Tibial artery (tissue), 4 donors: ENCODE measurements around the gene NISCH.
A peak's percentile ranks its signal among the peaks of the same experiment; 100 is the strongest.

Source experiments
- DNase-seq, 2 donors: peaks; one replicate each; pipeline ENCODE4 v3.0.0-alpha.2; 2019
- H3K27ac ChIP-seq, 2 donors: fragments of 200-600 bp; sonication (generic) in 1 of 2; 1 replicate in 1 of 2; 2 replicates in 1 of 2; pipeline ENCODE4 v1.5.1; 2018 to 2019; ENCODE audit warnings: mild to moderate bottlenecking in 1 of 2
- H3K27me3 ChIP-seq, 2 donors: fragments of 200-600 bp; sonication (generic) in 1 of 2; one replicate each; pipeline versions ENCODE4 v1.5.1 to v1.6.0; 2016 to 2019
- H3K36me3 ChIP-seq, 3 donors: fragments of 200-600 bp; sonication (generic) in 2 of 3; one replicate each; pipeline ENCODE4 v1.5.1; 2016 to 2019; ENCODE audit warnings: mild to moderate bottlenecking in 2 of 3
- H3K4me1 ChIP-seq, 4 donors: fragments of 200-600 bp; sonication (generic) in 2 of 4; 1 replicate in 3 of 4; 2 replicates in 1 of 4; pipeline ENCODE4 v1.5.1; 2016 to 2019
- H3K4me3 ChIP-seq, 2 donors: fragments of 200-600 bp; sonication (generic) in 1 of 2; 1 replicate in 1 of 2; 2 replicates in 1 of 2; pipeline ENCODE4 v1.5.1; 2018 to 2019; ENCODE audit warnings: mild to moderate bottlenecking in 2 of 2
- H3K9me3 ChIP-seq, 3 donors: fragments of 200-600 bp; sonication (generic) in 1 of 3; one replicate each; pipeline ENCODE4 v1.5.1; 2016 to 2019
- intact Hi-C: fragments of 100-400 bp; cut with DNase I; formaldehyde crosslinking; loops from one replicate; pipeline ENCODE4 v1.15.0; 2023; ENCODE audit warnings: low total_unique reads
- TF ChIP-seq, protein P1 (sequence below), 2 experiments: fragments of 200-600 bp in 1 of 2; fragments of 450-650 bp in 1 of 2; IDR thresholded peaks; one replicate each; pipeline ENCODE4 v1.5.1; 2017 to 2019; ENCODE audit warnings: antibody characterized with exemption in 2 of 2, mild to moderate bottlenecking in 1 of 2, moderate library complexity in 1 of 2

Gene NISCH

DNA sequence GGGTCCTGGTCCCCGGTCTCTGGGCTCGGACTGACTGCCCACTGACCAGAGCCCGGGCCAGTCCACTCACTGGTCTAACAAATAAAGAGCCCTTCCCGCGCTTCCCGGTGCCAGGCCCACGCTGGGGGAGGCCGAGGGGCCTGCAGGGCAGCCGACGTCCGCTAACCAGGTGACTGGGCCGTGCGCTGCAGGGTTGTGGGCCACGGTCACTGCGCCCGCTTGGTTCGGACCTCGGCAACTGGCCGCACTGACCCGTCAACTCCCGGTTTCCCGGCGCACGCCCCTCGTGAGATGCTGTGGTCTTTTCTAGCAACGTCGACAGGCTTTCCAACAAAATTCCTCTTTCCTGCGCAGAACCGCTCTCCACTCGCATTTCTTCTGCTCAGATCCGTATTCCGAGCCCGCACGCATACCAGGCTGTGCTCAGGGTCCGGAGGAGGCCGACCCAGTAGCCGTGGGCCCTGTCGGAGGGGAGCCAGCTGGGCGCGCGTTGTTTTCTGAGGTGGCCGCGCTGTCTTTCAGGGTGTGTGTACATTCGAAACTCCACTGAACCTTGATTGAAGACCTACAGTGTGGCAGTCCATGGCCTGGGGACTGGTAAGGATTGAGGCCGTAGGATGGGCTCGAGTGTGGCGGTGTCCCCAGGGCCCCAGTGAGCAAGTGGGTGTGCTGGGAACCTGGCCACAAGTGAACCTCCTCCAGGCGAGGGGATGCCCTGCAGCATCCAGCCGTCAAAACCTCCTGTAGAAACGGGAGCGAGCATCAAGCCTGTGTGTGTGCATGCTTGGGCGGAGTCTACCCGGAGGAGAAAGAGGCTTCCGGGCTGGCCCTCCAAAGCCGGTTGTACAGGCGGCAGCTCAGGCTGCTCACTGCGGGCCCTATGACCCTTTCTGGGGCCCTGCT lies 79.1 kb downstream of the NISCH start:
- Histone ChIP-seq H3K27ac (peak overlapping the region; percentile 83 to 92), H3K4me1 (peaks cover 0 to 83% (median 76%) of the 10 kb centered on the region in 4 donors), H3K4me3 (peak overlapping the region; percentile 72 to 78), H3K27me3 (no peaks in the 10 kb centered on the region), H3K36me3 (no peaks in the 10 kb centered on the region), H3K9me3 (no peaks in the 10 kb centered on the region)
- TF ChIP-seq, protein P1, sequence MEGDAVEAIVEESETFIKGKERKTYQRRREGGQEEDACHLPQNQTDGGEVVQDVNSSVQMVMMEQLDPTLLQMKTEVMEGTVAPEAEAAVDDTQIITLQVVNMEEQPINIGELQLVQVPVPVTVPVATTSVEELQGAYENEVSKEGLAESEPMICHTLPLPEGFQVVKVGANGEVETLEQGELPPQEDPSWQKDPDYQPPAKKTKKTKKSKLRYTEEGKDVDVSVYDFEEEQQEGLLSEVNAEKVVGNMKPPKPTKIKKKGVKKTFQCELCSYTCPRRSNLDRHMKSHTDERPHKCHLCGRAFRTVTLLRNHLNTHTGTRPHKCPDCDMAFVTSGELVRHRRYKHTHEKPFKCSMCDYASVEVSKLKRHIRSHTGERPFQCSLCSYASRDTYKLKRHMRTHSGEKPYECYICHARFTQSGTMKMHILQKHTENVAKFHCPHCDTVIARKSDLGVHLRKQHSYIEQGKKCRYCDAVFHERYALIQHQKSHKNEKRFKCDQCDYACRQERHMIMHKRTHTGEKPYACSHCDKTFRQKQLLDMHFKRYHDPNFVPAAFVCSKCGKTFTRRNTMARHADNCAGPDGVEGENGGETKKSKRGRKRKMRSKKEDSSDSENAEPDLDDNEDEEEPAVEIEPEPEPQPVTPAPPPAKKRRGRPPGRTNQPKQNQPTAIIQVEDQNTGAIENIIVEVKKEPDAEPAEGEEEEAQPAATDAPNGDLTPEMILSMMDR (IDR thresholded peaks at IDR 0.05), result no peak
- peak in 1 of 2 donors; percentile 75 for DNase-seq
- intact Hi-C loops, result loop anchor here (10.0 kb wide), 1 partner anchor 60 kb away; no protein-coding TSS in a partner anchor

GRCh38 chr3:52535411-52536111 lies 80.2 kb downstream of the NISCH start:
- DNase-seq, result no peak
- intact Hi-C loops, result loop anchor here (10.0 kb wide), 1 partner anchor 61 kb away; no protein-coding TSS in a partner anchor

GRCh38 chr3:52536112-52536368 lies 80.6 kb downstream of the NISCH start:
- intact Hi-C loops, result loop anchor here (10.0 kb wide), 1 partner anchor 61 kb away; no protein-coding TSS in a partner anchor
- Histone ChIP-seq H3K27me3 (no peaks in the 10 kb centered on the region), H3K27ac (peak overlapping the region; percentile 36 to 92)

More at GRCh38 chr3:52535411-52536111, 80.2 kb downstream of the NISCH start:
- Histone ChIP-seq H3K9me3 (no peaks in the 10 kb centered on the region), H3K27me3 (no peaks in the 10 kb centered on the region), H3K4me1 (peaks cover 0 to 80% (median 72%) of the 10 kb centered on the region in 4 donors), H3K27ac (peak overlapping the region; percentile 83 to 92), H3K4me3 (peak overlapping the region; percentile 19 to 69), H3K36me3 (peaks cover 0 to 3% (median under 1%) of the 10 kb centered on the region in 3 donors)
- TF ChIP-seq, protein P1 (IDR thresholded peaks at IDR 0.05), result no peak

DNA sequence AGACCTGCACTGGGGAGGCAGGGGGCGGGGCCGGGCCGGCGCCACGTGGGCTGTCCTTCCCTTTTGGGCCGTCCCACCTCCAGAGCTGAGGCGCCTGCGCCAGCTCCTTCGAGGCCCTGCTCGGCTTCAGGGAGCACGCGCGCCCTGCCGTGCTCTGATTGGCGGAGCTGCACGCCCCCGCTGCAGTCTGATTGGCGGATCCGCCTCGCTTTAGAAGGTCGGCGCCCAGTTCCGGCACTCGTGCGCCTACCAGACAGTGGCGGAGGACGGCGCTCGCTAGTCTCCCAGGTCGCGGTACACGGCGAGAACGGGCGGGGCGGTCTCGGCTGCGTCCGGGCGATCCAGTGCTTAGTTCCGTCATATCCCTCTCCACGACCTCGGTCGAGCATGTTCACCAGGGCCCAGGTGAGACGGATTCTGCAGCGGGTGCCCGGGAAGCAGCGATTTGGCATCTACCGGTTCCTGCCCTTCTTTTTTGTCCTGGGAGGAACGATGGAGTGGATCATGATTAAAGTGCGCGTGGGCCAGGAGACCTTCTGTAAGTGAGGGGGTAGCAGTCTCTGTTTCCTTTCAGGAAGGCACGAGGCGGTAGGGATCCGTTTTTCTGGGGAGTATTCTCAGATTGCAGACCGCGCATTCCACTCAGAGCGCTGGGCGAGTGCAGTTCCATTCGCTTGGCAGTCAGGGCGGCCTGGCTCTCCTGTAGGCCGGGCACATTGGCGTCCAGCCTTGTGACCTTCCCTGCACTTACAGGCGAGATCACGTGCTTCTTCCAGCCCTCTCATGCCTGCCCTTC lies 81.2 kb downstream of the NISCH start, which contains the start of gene UQCC5:
Gene UQCC5, plus strand, starts transcription at position 237 of the 796 bp plus-strand sequence. Its CDS starts 151 bp downstream, at position 388.
- H3K36me3 ChIP-seq, result peaks cover 0 to 10% (median 8%) of the 10 kb centered on the region in 3 donors
- H3K27me3 ChIP-seq, result no peaks in the 10 kb centered on the region
- TF ChIP-seq, protein P1 (IDR thresholded peaks at IDR 0.05), result no peak
- peaks cover 0 to 74% (median 62%) of the 10 kb centered on the region in 4 donors for H3K4me1 ChIP-seq
- intact Hi-C loops, result loop anchor here (10.0 kb wide), 1 partner anchor 62 kb away; no protein-coding TSS in a partner anchor
- peak within 1 kb of the TSS; percentile 83 to 92 for H3K27ac ChIP-seq
- H3K4me3 ChIP-seq, result peak within 1 kb of the TSS; percentile 68 to 69
- peak; percentile 97 to 99 for DNase-seq
- no peaks in the 10 kb centered on the region for H3K9me3 ChIP-seq

More at GRCh38 chr3:52536112-52536368, 80.6 kb downstream of the NISCH start:
- H3K4me3 ChIP-seq, result peak overlapping the region; percentile 19 to 69
- H3K9me3 ChIP-seq, result no peaks in the 10 kb centered on the region
- H3K36me3 ChIP-seq, result peaks cover 0 to 8% (median 5%) of the 10 kb centered on the region in 3 donors
- peaks cover 0 to 75% (median 67%) of the 10 kb centered on the region in 4 donors for H3K4me1 ChIP-seq
- TF ChIP-seq, protein P1 (IDR thresholded peaks at IDR 0.05), result no peak
- DNase-seq, result no peak

- TF ChIP-seq, protein P1 (IDR thresholded peaks at IDR 0.05), result peak in 1 of 2 experiments; percentile 6
- Histone ChIP-seq H3K36me3 (peaks cover 0 to 15% (median 8%) of the 10 kb centered on the region in 3 donors), H3K27me3 (no peaks in the 10 kb centered on the region), H3K9me3 (no peaks in the 10 kb centered on the region), H3K4me3 (peak overlapping the region; percentile 68 to 69), H3K27ac (peak overlapping the region; percentile 80 to 85), H3K4me1 (peaks cover 0 to 68% (median 57%) of the 10 kb centered on the region in 4 donors)
- intact Hi-C loops, result loop anchor here (10.0 kb wide), 1 partner anchor 62 kb away; no protein-coding TSS in a partner anchor
- DNase-seq, result no peak
Observed at GRCh38 chr3:52537165-52537620, 81.8 kb downstream of the NISCH start.
